Memory B cell (primary cell): ENCODE results near the gene DNAJB8.

Experiments
- ATAC-seq: fragments of 150-1000 bp; cut with Tn5 transposase; 2 replicates; pipeline ENCODE4 v1.10.0; 2021; ENCODE audit warnings: low read depth, mild to moderate bottlenecking, moderate library complexity
- DNase-seq, 2 donors: peaks; one replicate each; pipeline ENCODE4 v3.0.0; 2022; ENCODE audit warnings: low spot score in 2 of 2
- H3K27ac Mint-ChIP-seq: one replicate; pipeline ENCODE4 v1.8.0; 2022; ENCODE audit warnings: mild to moderate bottlenecking, moderate library complexity, mixed read lengths
- H3K27me3 Mint-ChIP-seq: one replicate; pipeline ENCODE4 v1.8.0; 2022; ENCODE audit warnings: mixed read lengths
- H3K36me3 Mint-ChIP-seq: one replicate; pipeline ENCODE4 v1.8.0; 2022; ENCODE audit warnings: mild to moderate bottlenecking, mixed read lengths
- H3K4me1 Mint-ChIP-seq: one replicate; pipeline ENCODE4 v1.8.0; 2022; ENCODE audit warnings: mixed read lengths
- H3K4me3 Mint-ChIP-seq: one replicate; pipeline ENCODE4 v1.8.0; 2022; ENCODE audit warnings: mild to moderate bottlenecking, moderate library complexity, mixed read lengths
- H3K9me3 Mint-ChIP-seq: one replicate; pipeline ENCODE4 v1.8.0; 2022; ENCODE audit warnings: mixed read lengths

DNAJB8 gene

GRCh38 chr3:128490915-128491690 lies 24.4 kb upstream of the DNAJB8 start:
- peaks cover 2% of the 10 kb centered on the region for H3K36me3 Mint-ChIP-seq
- no peak overlapping the region for H3K27ac Mint-ChIP-seq
- H3K4me3 Mint-ChIP-seq = no peak overlapping the region
- ATAC-seq (no peak), DNase-seq (no peak)
- peaks cover 22% of the 10 kb centered on the region for H3K4me1 Mint-ChIP-seq
- H3K9me3 Mint-ChIP-seq = no peaks in the 10 kb centered on the region
- peaks cover 32% of the 10 kb centered on the region for H3K27me3 Mint-ChIP-seq

- Mint-ChIP-seq H3K9me3 (no peaks in the 10 kb centered on the region), H3K4me1 (peaks cover 22% of the 10 kb centered on the region), H3K36me3 (no peaks in the 10 kb centered on the region), H3K27ac (no peak overlapping the region), H3K27me3 (peaks cover 32% of the 10 kb centered on the region), H3K4me3 (peak overlapping the region; percentile 15)
- DNase-seq (no peak), ATAC-seq (no peak)
These were observed 23.9 kb upstream of the DNAJB8 start for GRCh38 chr3:128490650-128490914.

GRCh38 chr3:128489927-128490649 lies 23.4 kb upstream of the DNAJB8 start:
- Mint-ChIP-seq H3K9me3 (no peaks in the 10 kb centered on the region), H3K27ac (no peak overlapping the region), H3K27me3 (peaks cover 35% of the 10 kb centered on the region), H3K36me3 (no peaks in the 10 kb centered on the region), H3K4me3 (peak overlapping the region; percentile 80), H3K4me1 (peaks cover 22% of the 10 kb centered on the region)
- DNase-seq (peak in 1 of 2 donors; percentile 9), ATAC-seq (no peak)

GRCh38 chr3:128489674-128489926 lies 22.9 kb upstream of the DNAJB8 start:
- H3K4me3 Mint-ChIP-seq = peak overlapping the region; percentile 80
- peaks cover 22% of the 10 kb centered on the region for H3K4me1 Mint-ChIP-seq
- peaks cover 34% of the 10 kb centered on the region for H3K27me3 Mint-ChIP-seq
- no peaks in the 10 kb centered on the region for H3K36me3 Mint-ChIP-seq
- H3K27ac Mint-ChIP-seq = no peak overlapping the region
- DNase-seq = no peak
- no peaks in the 10 kb centered on the region for H3K9me3 Mint-ChIP-seq
- no peak for ATAC-seq

- H3K4me1 Mint-ChIP-seq = peaks cover 22% of the 10 kb centered on the region
These were observed 22.4 kb upstream of the DNAJB8 start for GRCh38 chr3:128488991-128489673.

GRCh38 chr3:128488636-128488990 lies 21.9 kb upstream of the DNAJB8 start:
- H3K27ac Mint-ChIP-seq = no peak overlapping the region
- ATAC-seq (no peak), DNase-seq (no peak)
- H3K4me1 Mint-ChIP-seq = peaks cover 24% of the 10 kb centered on the region
- H3K27me3 Mint-ChIP-seq = peaks cover 34% of the 10 kb centered on the region
- peak overlapping the region; percentile 80 for H3K4me3 Mint-ChIP-seq
- H3K36me3 Mint-ChIP-seq = no peaks in the 10 kb centered on the region
- H3K9me3 Mint-ChIP-seq = no peaks in the 10 kb centered on the region

More at GRCh38 chr3:128488991-128489673, 22.4 kb upstream of the DNAJB8 start:
- Mint-ChIP-seq H3K27me3 (peaks cover 34% of the 10 kb centered on the region), H3K27ac (no peak overlapping the region), H3K9me3 (no peaks in the 10 kb centered on the region), H3K4me3 (peak overlapping the region; percentile 80), H3K36me3 (no peaks in the 10 kb centered on the region)
- DNase-seq (peak in 1 of 2 donors; percentile 19), ATAC-seq (peak; percentile 30)

- H3K4me3 Mint-ChIP-seq = peak overlapping the region; percentile 70
- H3K27ac Mint-ChIP-seq = no peak overlapping the region
- H3K27me3 Mint-ChIP-seq = peaks cover 35% of the 10 kb centered on the region
- no peaks in the 10 kb centered on the region for H3K36me3 Mint-ChIP-seq
- ATAC-seq (peak; percentile 25), DNase-seq (no peak)
- H3K4me1 Mint-ChIP-seq = peaks cover 25% of the 10 kb centered on the region
- no peaks in the 10 kb centered on the region for H3K9me3 Mint-ChIP-seq
These were observed 21.3 kb upstream of the DNAJB8 start for GRCh38 chr3:128487813-128488635.

GRCh38 chr3:128487538-128487812 lies 20.8 kb upstream of the DNAJB8 start:
- H3K4me1 Mint-ChIP-seq = peaks cover 25% of the 10 kb centered on the region
- H3K36me3 Mint-ChIP-seq = no peaks in the 10 kb centered on the region

GRCh38 chr3:128486681-128487537 lies 20.2 kb upstream of the DNAJB8 start:
- H3K36me3 Mint-ChIP-seq = no peaks in the 10 kb centered on the region
- H3K4me3 Mint-ChIP-seq = peak overlapping the region; percentile 70
- no peak for DNase-seq
- H3K27ac Mint-ChIP-seq = no peak overlapping the region
- no peaks in the 10 kb centered on the region for H3K9me3 Mint-ChIP-seq
- peak; percentile 11 for ATAC-seq
- peaks cover 25% of the 10 kb centered on the region for H3K4me1 Mint-ChIP-seq
- peaks cover 41% of the 10 kb centered on the region for H3K27me3 Mint-ChIP-seq

More at GRCh38 chr3:128487538-128487812, 20.8 kb upstream of the DNAJB8 start:
- no peak overlapping the region for H3K27ac Mint-ChIP-seq
- peak overlapping the region; percentile 70 for H3K4me3 Mint-ChIP-seq
- ATAC-seq = peak; percentile 9
- no peak for DNase-seq
- H3K9me3 Mint-ChIP-seq = no peaks in the 10 kb centered on the region
- H3K27me3 Mint-ChIP-seq = peaks cover 37% of the 10 kb centered on the region

- Mint-ChIP-seq H3K27me3 (peaks cover 44% of the 10 kb centered on the region), H3K4me3 (peak overlapping the region; percentile 48), H3K9me3 (no peaks in the 10 kb centered on the region), H3K27ac (no peak overlapping the region), H3K4me1 (peaks cover 25% of the 10 kb centered on the region), H3K36me3 (no peaks in the 10 kb centered on the region)
- ATAC-seq (no peak), DNase-seq (no peak)
These were observed 19.5 kb upstream of the DNAJB8 start for GRCh38 chr3:128486205-128486628.

GRCh38 chr3:128485282-128486204 lies 18.9 kb upstream of the DNAJB8 start:
- peak overlapping the region; percentile 48 for H3K4me3 Mint-ChIP-seq
- no peak overlapping the region for H3K27ac Mint-ChIP-seq
- H3K36me3 Mint-ChIP-seq = no peaks in the 10 kb centered on the region
- peaks cover 25% of the 10 kb centered on the region for H3K4me1 Mint-ChIP-seq
- DNase-seq (no peak), ATAC-seq (no peak)
- no peaks in the 10 kb centered on the region for H3K9me3 Mint-ChIP-seq
- peaks cover 46% of the 10 kb centered on the region for H3K27me3 Mint-ChIP-seq

GRCh38 chr3:128484404-128485281 lies 18.0 kb upstream of the DNAJB8 start:
- Mint-ChIP-seq H3K27me3 (peaks cover 44% of the 10 kb centered on the region), H3K27ac (no peak overlapping the region), H3K36me3 (no peaks in the 10 kb centered on the region), H3K4me1 (peaks cover 21% of the 10 kb centered on the region), H3K4me3 (no peak overlapping the region), H3K9me3 (no peaks in the 10 kb centered on the region)
- ATAC-seq = no peak
- no peak for DNase-seq
